Esophagus muscularis mucosa (tissue), 4 donors: Measurements from ENCODE around the gene ABCD3. TPM values are rescaled to one million over a fixed set of nuclear protein-coding genes. Genes with fewer than 3 reads are reported as not detected.
"Not testable (repeated sequence)": the region's sequence is repeated elsewhere in the genome, so short reads cannot be mapped to it uniquely, and the experiment has no call there.

Source experiments
- DNase-seq: peaks from one replicate; pipeline ENCODE4 v3.0.0-alpha.2; 2017; ENCODE audit errors: extremely low spot score
- H3K27ac ChIP-seq, 4 donors: fragments of 200-600 bp; sonication (generic); replicated peaks in 1 of 4; 1 replicate in 3 of 4; 2 replicates in 1 of 4; pipeline ENCODE4 v1.5.1; 2016 to 2019; ENCODE audit warnings: mild to moderate bottlenecking in 1 of 4
- H3K27me3 ChIP-seq, 4 donors: fragments of 200-600 bp; sonication (generic); one replicate each; pipeline versions ENCODE4 v1.5.1 to v1.6.0; 2016 to 2019
- H3K36me3 ChIP-seq, 4 donors: fragments of 200-600 bp; sonication (generic); one replicate each; pipeline ENCODE4 v1.5.1; 2016 to 2019
- H3K4me1 ChIP-seq, 4 donors: fragments of 200-600 bp; sonication (generic); one replicate each; pipeline ENCODE4 v1.5.1; 2016 to 2019
- H3K4me3 ChIP-seq, 4 donors: fragments of 200-600 bp; sonication (generic); 1 replicate in 2 of 4; 2 replicates in 2 of 4; pipeline ENCODE4 v1.5.1; 2016 to 2019; ENCODE audit warnings: mild to moderate bottlenecking in 4 of 4, moderate library complexity in 1 of 4
- H3K9me3 ChIP-seq, 4 donors: fragments of 200-600 bp; sonication (generic); 1 replicate in 3 of 4; 2 replicates in 1 of 4; pipeline ENCODE4 v1.5.1; 2016 to 2019
- EP300 ChIP-seq: sonication (generic); formaldehyde crosslinking; IDR thresholded peaks from one replicate; pipeline ENCODE4 v1.6.1; 2017; ENCODE audit warnings: antibody characterized with exemption
- POLR2A ChIP-seq: fragments of 450-650 bp; IDR thresholded peaks from one replicate; pipeline ENCODE4 v1.6.1; 2017; ENCODE audit warnings: antibody characterized with exemption, moderate library complexity, mild to moderate bottlenecking, low read depth
- POLR2AphosphoS5 ChIP-seq, 2 donors: sonication (generic); formaldehyde crosslinking; IDR thresholded peaks; one replicate each; pipeline ENCODE4 v1.6.1; 2017; ENCODE audit warnings: antibody characterized with exemption in 2 of 2
- WGBS: methylation state at CpG from one replicate; pipeline ENCODE4 v1.1.5; 2018; 5-methylcytosine and 5-hydroxymethylcytosine counted together
- intact Hi-C: fragments of 100-400 bp; cut with DNase I; formaldehyde crosslinking; loops from one replicate; pipeline ENCODE4 v1.15.1; 2023
- total RNA-seq, 4 donors: library from RNA; depleted of rRNA; stranded (reverse); fragments of >200 nt; gene quantifications; one replicate each; pipeline versions ENCODE4 v1.1.0 to v1.2.1, GENCODE V29; 2016
- TF ChIP-seq, protein P1 (sequence below), 3 experiments: fragments of 200-600 bp in 2 of 3; fragments of 450-650 bp in 1 of 3; sonication (generic) in 2 of 3; IDR thresholded peaks; one replicate each; pipeline ENCODE4 v1.5.1; 2017 to 2019; ENCODE audit warnings: antibody characterized with exemption in 3 of 3, mild to moderate bottlenecking in 2 of 3, moderate library complexity in 1 of 3

The ABCD3 gene
- total RNA-seq, result 10 to 100 TPM; 25.0 to 59.4 (median 27.9) TPM

DNA sequence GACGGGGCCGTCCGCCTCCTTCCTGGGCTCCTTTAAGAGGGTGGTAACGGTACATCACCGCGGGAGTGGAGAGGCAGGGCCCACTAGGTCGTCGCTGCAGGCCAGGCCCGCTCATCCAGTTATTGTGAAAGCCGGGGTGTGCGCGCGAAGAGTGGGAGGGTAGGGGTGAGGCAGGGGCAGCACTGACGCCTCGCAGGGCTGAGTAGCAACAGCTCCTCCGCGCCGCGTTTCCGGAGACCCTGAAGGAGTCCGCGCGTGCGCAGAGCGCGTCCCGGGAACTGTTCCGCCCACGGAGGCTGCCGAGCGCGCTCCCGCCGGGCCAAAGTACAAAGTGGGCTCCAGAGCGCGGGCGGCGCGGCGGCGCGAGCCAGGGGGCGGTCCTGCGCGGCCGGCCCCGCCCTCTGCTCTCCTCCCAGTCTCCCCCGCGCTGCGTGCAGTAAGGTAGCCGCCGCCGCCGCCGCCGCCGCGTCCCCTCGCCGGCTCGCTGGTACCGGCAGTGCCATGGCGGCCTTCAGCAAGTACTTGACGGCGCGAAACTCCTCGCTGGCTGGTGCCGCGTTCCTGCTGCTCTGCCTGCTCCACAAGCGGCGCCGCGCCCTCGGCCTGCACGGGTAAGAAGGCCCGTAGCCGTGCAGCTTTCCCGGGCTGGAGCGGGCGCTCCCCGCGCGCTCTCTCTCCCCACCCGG, at the start of gene ABCD3:
Gene ABCD3, plus strand, starts transcription at position 412 of the 686 bp plus-strand sequence. Its CDS starts 90 bp downstream, at position 502.
- H3K4me3 ChIP-seq, result peak within 1 kb of the TSS; percentile 74 to 82 (median 81)
- intact Hi-C loops, result no loop called here
- peaks cover 32 to 53% (median 49%) of the 10 kb centered on the region in 4 donors for H3K4me1 ChIP-seq
- WGBS, result 0% methylated on average over 11 of the region's 84 CpGs
- H3K27me3 ChIP-seq, result no peaks in the 10 kb centered on the region
- peak; percentile 98 for DNase-seq
- peak; percentile 91 for TF ChIP-seq POLR2AphosphoS5 (IDR thresholded peaks at IDR 0.05)
- peak; percentile 22 for TF ChIP-seq POLR2A
- TF ChIP-seq EP300, result no peak
- peak within 1 kb of the TSS; percentile 83 to 92 (median 90) for H3K27ac ChIP-seq
- no peaks in the 10 kb centered on the region for H3K36me3 ChIP-seq
- H3K9me3 ChIP-seq, result no peaks in the 10 kb centered on the region

DNA sequence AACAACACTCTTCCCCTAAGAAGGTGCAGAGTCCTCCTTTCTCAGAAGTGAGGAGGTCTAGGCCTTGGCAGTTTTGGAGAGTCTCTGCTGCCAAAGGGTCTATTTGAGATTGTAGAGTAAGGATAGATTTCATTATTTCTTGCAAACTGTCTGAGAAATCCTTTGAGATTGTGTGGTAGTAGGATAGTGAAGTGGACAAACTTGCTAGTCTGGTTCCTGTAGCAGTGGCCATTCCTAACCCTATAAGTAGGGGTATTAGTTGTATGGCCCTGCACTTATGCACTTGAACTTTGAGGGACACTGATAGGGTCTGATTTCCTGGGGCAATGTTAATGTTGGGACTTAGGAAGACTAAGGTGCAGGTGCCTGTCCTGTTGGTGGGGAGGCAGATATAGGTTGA, 45.4 kb upstream of the ABCD3 start:
- H3K9me3 ChIP-seq, result peaks cover 0 to 10% (median 8%) of the 10 kb centered on the region in 4 donors
- intact Hi-C loops, H3K36me3 ChIP-seq, H3K4me1 ChIP-seq, H3K27ac ChIP-seq, H3K27me3 ChIP-seq, H3K4me3 ChIP-seq: not testable (repeated sequence)
- peak; percentile 12 for DNase-seq

DNA sequence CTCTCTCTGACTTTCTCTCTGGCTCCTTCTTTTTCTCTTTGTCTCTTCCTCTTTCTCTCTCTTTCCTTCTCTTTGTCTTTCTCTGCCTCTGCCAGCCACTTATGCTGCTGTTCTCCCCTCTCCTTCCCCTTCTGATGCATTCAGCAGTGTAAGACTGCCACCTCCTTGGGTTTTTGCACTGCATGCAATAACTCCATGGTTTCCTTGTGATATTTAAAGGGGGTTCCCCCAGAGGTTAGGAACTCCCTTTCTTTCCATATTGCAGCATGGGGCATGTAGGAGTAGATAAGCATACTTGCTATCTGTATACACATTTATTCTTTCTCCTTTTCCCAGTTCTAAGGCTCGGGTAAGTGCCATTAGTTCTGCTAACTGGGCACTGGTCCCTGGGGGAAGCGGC, 44.9 kb upstream of the ABCD3 start:
- 81% methylated on average over 2 of the region's 2 CpGs for WGBS
- intact Hi-C loops, H3K4me1 ChIP-seq, H3K36me3 ChIP-seq, H3K4me3 ChIP-seq, H3K27ac ChIP-seq, H3K27me3 ChIP-seq: not testable (repeated sequence)
- DNase-seq, result peak; percentile 34
- H3K9me3 ChIP-seq, result peaks cover 0 to 10% (median 8%) of the 10 kb centered on the region in 4 donors

DNA sequence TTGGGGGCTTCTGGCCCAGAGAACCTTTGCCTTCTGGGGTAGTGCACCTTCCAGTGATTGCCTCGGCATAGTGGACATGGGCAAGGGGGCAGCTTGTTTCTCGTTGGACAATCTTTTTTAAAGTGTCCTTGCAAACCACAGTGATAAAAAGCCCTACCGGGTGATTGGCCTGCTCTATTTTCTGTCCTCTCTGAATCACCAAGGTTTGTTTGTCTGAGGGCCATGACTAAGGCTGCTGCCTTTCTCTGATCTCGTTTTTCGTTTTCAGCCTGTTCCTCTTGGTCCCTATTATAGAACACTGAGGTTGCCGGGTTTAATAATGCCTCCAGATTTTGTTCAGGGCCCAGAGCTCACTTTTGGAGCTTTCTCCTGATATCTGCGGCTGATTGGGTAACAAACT, 42.5 kb upstream of the ABCD3 start:
- H3K27ac ChIP-seq, H3K9me3 ChIP-seq, H3K36me3 ChIP-seq, H3K4me1 ChIP-seq, H3K4me3 ChIP-seq, intact Hi-C loops, H3K27me3 ChIP-seq: not testable (repeated sequence)
- peak; percentile 10 for DNase-seq
- 85% methylated on average over 5 of the region's 7 CpGs for WGBS

DNA sequence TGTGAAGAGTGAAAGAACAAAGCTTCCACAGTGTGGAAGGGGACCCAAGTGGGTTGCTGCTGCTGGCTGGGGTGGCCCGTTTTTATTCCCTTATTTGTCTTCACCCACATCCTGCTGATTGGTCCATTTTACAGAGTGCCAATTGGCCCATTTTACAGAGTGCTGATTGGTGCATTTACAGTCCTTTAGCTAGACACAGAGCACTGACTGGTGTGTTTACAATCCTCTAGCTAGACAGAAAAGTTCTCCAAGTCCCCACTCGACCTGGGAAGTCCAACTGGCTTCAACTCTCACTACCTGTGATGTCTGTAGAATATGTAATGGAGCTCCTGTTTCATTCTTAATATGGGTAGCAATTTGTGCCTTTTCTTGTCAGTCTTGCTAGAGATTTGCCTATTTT, 39.7 kb upstream of the ABCD3 start:
- H3K9me3 ChIP-seq, intact Hi-C loops, H3K27ac ChIP-seq, H3K27me3 ChIP-seq, H3K4me1 ChIP-seq, H3K36me3 ChIP-seq, H3K4me3 ChIP-seq: not testable (repeated sequence)
- 77% methylated on average over 2 of the region's 2 CpGs for WGBS
- DNase-seq, result peak; percentile 14

DNA sequence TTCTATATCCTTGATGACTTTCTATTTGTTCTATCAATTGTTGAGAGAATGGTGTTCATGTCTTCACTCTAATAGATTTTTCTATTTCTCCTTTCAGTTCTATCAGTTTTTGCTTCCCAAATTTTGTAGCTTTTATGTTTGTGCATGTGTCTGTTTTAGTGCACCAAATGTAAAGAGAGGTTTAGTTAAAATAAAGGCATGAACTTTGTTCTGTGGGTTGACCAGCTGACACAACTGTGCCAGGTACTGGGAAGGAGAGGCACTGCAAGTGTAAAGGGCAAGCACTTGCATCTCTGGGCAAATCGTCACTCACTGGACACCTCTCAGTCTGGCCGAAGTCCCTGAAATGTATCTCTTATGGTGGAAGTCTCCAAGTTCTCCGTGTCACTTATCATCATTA, 38.6 kb upstream of the ABCD3 start:
- no peak for TF ChIP-seq POLR2A
- no peak overlapping the region for H3K4me3 ChIP-seq
- H3K36me3 ChIP-seq, result no peaks in the 10 kb centered on the region
- WGBS, result 85% methylated on average over 3 of the region's 3 CpGs
- H3K27ac ChIP-seq, result no peak overlapping the region
- peak; percentile 62 for DNase-seq
- H3K27me3 ChIP-seq, result no peaks in the 10 kb centered on the region
- no peaks in the 10 kb centered on the region for H3K9me3 ChIP-seq
- H3K4me1 ChIP-seq, result no peaks in the 10 kb centered on the region
- intact Hi-C loops, result no loop called here

DNA sequence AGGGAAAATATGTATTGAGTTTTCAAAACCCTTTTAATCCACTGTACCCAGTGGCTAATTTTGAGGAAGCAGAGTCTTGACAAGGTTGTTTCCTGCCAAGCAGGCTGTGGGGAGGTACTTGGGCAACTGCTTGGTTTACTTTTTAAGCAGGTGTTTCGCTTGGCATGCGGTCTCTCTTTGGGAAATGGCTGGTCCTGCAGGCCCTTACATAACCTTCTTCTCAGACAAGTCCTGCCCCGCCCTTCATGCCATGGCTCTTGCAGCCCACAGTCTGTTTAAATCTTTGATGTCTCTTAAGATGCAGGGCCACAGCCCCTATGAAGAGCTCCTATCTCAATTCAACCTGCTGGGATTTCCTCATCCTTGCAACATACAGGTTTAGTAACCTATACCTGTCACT, 36.0 kb upstream of the ABCD3 start:
- Histone ChIP-seq H3K9me3 (no peaks in the 10 kb centered on the region), H3K4me3 (no peak overlapping the region), H3K4me1 (no peaks in the 10 kb centered on the region), H3K27me3 (no peaks in the 10 kb centered on the region), H3K36me3 (no peaks in the 10 kb centered on the region), H3K27ac (no peak overlapping the region)
- DNase-seq, result peak; percentile 26
- 62% methylated on average over 3 of the region's 3 CpGs for WGBS
- TF ChIP-seq, protein P1, sequence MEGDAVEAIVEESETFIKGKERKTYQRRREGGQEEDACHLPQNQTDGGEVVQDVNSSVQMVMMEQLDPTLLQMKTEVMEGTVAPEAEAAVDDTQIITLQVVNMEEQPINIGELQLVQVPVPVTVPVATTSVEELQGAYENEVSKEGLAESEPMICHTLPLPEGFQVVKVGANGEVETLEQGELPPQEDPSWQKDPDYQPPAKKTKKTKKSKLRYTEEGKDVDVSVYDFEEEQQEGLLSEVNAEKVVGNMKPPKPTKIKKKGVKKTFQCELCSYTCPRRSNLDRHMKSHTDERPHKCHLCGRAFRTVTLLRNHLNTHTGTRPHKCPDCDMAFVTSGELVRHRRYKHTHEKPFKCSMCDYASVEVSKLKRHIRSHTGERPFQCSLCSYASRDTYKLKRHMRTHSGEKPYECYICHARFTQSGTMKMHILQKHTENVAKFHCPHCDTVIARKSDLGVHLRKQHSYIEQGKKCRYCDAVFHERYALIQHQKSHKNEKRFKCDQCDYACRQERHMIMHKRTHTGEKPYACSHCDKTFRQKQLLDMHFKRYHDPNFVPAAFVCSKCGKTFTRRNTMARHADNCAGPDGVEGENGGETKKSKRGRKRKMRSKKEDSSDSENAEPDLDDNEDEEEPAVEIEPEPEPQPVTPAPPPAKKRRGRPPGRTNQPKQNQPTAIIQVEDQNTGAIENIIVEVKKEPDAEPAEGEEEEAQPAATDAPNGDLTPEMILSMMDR (IDR thresholded peaks at IDR 0.05), result no peak
- TF ChIP-seq POLR2A (no peak), EP300 (no peak), POLR2AphosphoS5 (IDR thresholded peaks at IDR 0.05) (no peak)
- intact Hi-C loops, result no loop called here

DNA sequence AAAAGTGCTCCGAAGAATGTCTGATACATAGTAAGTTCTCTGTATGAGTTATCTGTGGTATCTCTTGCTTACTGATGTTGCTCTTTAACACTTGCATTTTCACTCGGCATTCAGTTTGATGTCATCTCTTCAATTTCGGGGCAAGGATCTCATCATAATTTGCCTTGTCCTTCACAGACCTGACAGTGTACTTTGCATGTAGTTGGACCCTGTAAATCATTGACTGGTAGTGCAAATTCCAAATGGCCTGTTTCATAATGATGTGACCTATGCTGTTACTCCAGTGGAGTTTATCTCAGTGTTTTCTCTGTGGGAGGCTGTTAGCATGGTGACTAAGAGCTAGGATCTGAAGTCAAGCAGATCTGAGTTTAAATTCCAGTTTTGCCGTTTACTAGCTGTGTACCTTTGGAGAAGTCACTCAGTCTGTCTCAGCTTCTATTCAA, 34.2 kb upstream of the ABCD3 start:
- no peaks in the 10 kb centered on the region for H3K9me3 ChIP-seq
- 76% methylated on average over 4 of the region's 4 CpGs for WGBS
- no peak overlapping the region for H3K4me3 ChIP-seq
- no peaks in the 10 kb centered on the region for H3K4me1 ChIP-seq
- no peaks in the 10 kb centered on the region for H3K36me3 ChIP-seq
- intact Hi-C loops, result no loop called here
- TF ChIP-seq POLR2A (no peak), POLR2AphosphoS5 (IDR thresholded peaks at IDR 0.05) (no peak), EP300 (no peak)
- TF ChIP-seq, protein P1 (IDR thresholded peaks at IDR 0.05), result no peak
- no peak for DNase-seq
- H3K27me3 ChIP-seq, result no peaks in the 10 kb centered on the region
- H3K27ac ChIP-seq, result no peak overlapping the region
